ENCODE measurements around the gene PIGK. TPM values are rescaled to one million over a fixed set of nuclear protein-coding genes. Genes with fewer than 3 reads are reported as not detected.

The PIGK gene
- polyA plus RNA-seq, 3 donors: 4.0 to 24.7 (median 19.4) TPM

DNA sequence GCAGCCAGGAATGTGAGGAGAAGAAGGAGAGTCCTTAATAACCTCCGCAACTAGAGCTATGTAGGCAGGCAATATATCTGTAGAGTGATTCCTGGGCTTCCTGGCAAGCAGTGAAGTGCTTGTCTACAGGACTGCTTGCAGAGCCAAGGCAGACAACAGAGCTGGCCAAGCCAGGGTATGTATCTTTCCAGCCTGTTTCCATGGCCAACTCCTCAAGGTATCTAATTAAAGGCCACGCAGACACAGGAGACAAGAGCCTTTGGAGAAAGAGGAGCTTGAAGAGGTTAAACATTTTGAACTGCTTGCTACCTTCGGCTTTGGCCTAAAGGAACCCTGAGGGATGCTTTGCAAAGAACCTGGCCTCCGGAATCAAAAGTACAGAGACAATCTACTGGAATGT, 137.4 kb downstream of the PIGK start:
- H3K27me3 ChIP-seq (ENCODE audit: control insufficient read depth in 2 of 2, insufficient read depth in 2 of 2, low read length in 2 of 2): no peaks in the 10 kb centered on the region
- no peak overlapping the region for H3K4me2 ChIP-seq (replicated peaks; ENCODE audit: extremely low read depth, low read length, poor library complexity, severe bottlenecking)
- no peaks in the 10 kb centered on the region for H3K4me1 ChIP-seq (ENCODE audit: control insufficient read depth in 1 of 2, insufficient read depth in 2 of 2, low read length in 2 of 2)
- intact Hi-C loops (cut with micrococcal nuclease): no loop called here
- Mint-ChIP-seq H3K9me3 (peaks cover 0 to 5% (median 0%) of the 10 kb centered on the region in 7 donors), H3K27me3 (ENCODE audit: low read depth in 3 of 3) (peaks cover 0 to 5% (median 4%) of the 10 kb centered on the region in 3 donors), H3K36me3 (peaks cover 2% of the 10 kb centered on the region in 2 donors), H3K4me3 (no peak overlapping the region), H3K27ac (no peak overlapping the region), H3K4me1 (no peaks in the 10 kb centered on the region)
- H3K9me3 ChIP-seq (replicated peaks in 1 of 2; ENCODE audit: control insufficient read depth in 1 of 2, insufficient read depth in 1 of 2, low read length in 2 of 2): no peaks in the 10 kb centered on the region
- 67% methylated on average over 1 of the region's 4 CpGs for WGBS (ENCODE audit: insufficient coverage)
- H3K4me3 ChIP-seq (replicated peaks in 1 of 3; ENCODE audit: low read depth in 2 of 3, low read length in 3 of 3): no peak overlapping the region
- DNase-seq: no peak
- H4K20me1 ChIP-seq (ENCODE audit: insufficient read depth, low read length): no peaks in the 10 kb centered on the region
- no peak overlapping the region for H2AFZ ChIP-seq (ENCODE audit: insufficient read depth, low read depth, low read length, poor library complexity, severe bottlenecking)
- H3K36me3 ChIP-seq (replicated peaks in 1 of 2; ENCODE audit: control insufficient read depth in 1 of 2, insufficient read depth in 2 of 2, low read length in 2 of 2): no peaks in the 10 kb centered on the region
- H3K79me2 ChIP-seq (ENCODE audit: insufficient read depth, low read length): no peaks in the 10 kb centered on the region
- TF ChIP-seq, protein P1, sequence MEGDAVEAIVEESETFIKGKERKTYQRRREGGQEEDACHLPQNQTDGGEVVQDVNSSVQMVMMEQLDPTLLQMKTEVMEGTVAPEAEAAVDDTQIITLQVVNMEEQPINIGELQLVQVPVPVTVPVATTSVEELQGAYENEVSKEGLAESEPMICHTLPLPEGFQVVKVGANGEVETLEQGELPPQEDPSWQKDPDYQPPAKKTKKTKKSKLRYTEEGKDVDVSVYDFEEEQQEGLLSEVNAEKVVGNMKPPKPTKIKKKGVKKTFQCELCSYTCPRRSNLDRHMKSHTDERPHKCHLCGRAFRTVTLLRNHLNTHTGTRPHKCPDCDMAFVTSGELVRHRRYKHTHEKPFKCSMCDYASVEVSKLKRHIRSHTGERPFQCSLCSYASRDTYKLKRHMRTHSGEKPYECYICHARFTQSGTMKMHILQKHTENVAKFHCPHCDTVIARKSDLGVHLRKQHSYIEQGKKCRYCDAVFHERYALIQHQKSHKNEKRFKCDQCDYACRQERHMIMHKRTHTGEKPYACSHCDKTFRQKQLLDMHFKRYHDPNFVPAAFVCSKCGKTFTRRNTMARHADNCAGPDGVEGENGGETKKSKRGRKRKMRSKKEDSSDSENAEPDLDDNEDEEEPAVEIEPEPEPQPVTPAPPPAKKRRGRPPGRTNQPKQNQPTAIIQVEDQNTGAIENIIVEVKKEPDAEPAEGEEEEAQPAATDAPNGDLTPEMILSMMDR (IDR thresholded peaks at IDR 0.05): no peak
- no peak overlapping the region for H3K9ac ChIP-seq (ENCODE audit: insufficient read depth, low read length, poor library complexity, severe bottlenecking)
- H3K27ac ChIP-seq (ENCODE audit: low read depth in 1 of 2, low read length in 2 of 2): no peak overlapping the region

- H3K4me2 ChIP-seq (replicated peaks; ENCODE audit: extremely low read depth, low read length, poor library complexity, severe bottlenecking): no peak overlapping the region
- no peak overlapping the region for H3K27ac ChIP-seq (ENCODE audit: low read depth in 1 of 2, low read length in 2 of 2)
- no peak overlapping the region for H2AFZ ChIP-seq (ENCODE audit: insufficient read depth, low read depth, low read length, poor library complexity, severe bottlenecking)
- intact Hi-C loops (cut with micrococcal nuclease): no loop called here
- peaks cover 0 to 5% (median 0%) of the 10 kb centered on the region in 7 donors for H3K9me3 Mint-ChIP-seq
- no peak overlapping the region for H3K4me3 ChIP-seq (replicated peaks in 1 of 3; ENCODE audit: low read depth in 2 of 3, low read length in 3 of 3)
- H3K27me3 Mint-ChIP-seq (ENCODE audit: low read depth in 3 of 3): peaks cover 2 to 5% (median 2%) of the 10 kb centered on the region in 3 donors
- H3K4me1 Mint-ChIP-seq: no peaks in the 10 kb centered on the region
- H3K9ac ChIP-seq (ENCODE audit: insufficient read depth, low read length, poor library complexity, severe bottlenecking): no peak overlapping the region
- no peak overlapping the region for H3K4me3 Mint-ChIP-seq
- TF ChIP-seq, protein P1 (IDR thresholded peaks at IDR 0.05): no peak
- no peaks in the 10 kb centered on the region for H3K36me3 ChIP-seq (replicated peaks in 1 of 2; ENCODE audit: control insufficient read depth in 1 of 2, insufficient read depth in 2 of 2, low read length in 2 of 2)
- no peak for DNase-seq
- no peak overlapping the region for H3K27ac Mint-ChIP-seq
- WGBS (ENCODE audit: insufficient coverage): 42% methylated on average over 2 of the region's 2 CpGs
- H3K36me3 Mint-ChIP-seq: no peaks in the 10 kb centered on the region
- no peaks in the 10 kb centered on the region for H3K27me3 ChIP-seq (ENCODE audit: control insufficient read depth in 2 of 2, insufficient read depth in 2 of 2, low read length in 2 of 2)
- H4K20me1 ChIP-seq (ENCODE audit: insufficient read depth, low read length): no peaks in the 10 kb centered on the region
- no peaks in the 10 kb centered on the region for H3K79me2 ChIP-seq (ENCODE audit: insufficient read depth, low read length)
- no peaks in the 10 kb centered on the region for H3K9me3 ChIP-seq (replicated peaks in 1 of 2; ENCODE audit: control insufficient read depth in 1 of 2, insufficient read depth in 1 of 2, low read length in 2 of 2)
- no peaks in the 10 kb centered on the region for H3K4me1 ChIP-seq (ENCODE audit: control insufficient read depth in 1 of 2, insufficient read depth in 2 of 2, low read length in 2 of 2)
Observed at GRCh38 chr1:77076759-77077158, 142.5 kb downstream of the PIGK start.
